K562 (cell line): Measurements from ENCODE around the gene RASSF1. TPM values are rescaled to one million over a fixed set of nuclear protein-coding genes. Genes with fewer than 3 reads are reported as not detected.

ENCODE experiments used
- ATAC-seq: fragments of 200-7000 bp; cut with Tn5 transposase; 3 replicates; pipeline ENCODE4 v1.9.1; 2020; ENCODE audit warnings: moderate library complexity
- BruUV-seq: library from RNA; stranded (reverse); fragments of 400-500 nt; replicated peaks from 2 replicates; lab custom pipeline; 2021; lab: Mats Ljungman, UMichigan
- CTCF ChIA-PET: fragments of 300-600 bp; formaldehyde crosslinking; extraction: SDS; loops from one replicate; lab custom pipeline; 2021; ENCODE audit warnings: low intra/inter-chr PET ratio; lab: Yijun Ruan, JAX
- POLR2A ChIA-PET: fragments of 300-600, 350-650 bp; sonication (Branson Sonifier 250); formaldehyde crosslinking; extraction: SDS; loops from one replicate; lab custom pipeline; 2021; ENCODE audit warnings: antibody characterized with exemption, inconsistent platforms; lab: Yijun Ruan, JAX
- DNase-seq, 4 experiments: peaks; one replicate each; pipeline versions ENCODE4 v3.0.0 to v3.0.0-alpha.2; 2011 to 2018; ENCODE audit warnings: low spot score in 3 of 4, mixed read lengths in 3 of 4; ENCODE audit errors: extremely low read depth in 1 of 4
- FAIRE-seq: peaks from 2 replicates; lab custom pipeline; 2011; peaks lifted over from hg19 to GRCh38; lab: Jason Lieb, UNC
- H2AFZ ChIP-seq: 2 replicates; pipeline ENCODE4 v1.6.0; 2011; ENCODE audit warnings: low read depth, low read length, control low read depth, inconsistent platforms
- H3K27ac ChIP-seq: fragments of 200-600 bp; 3 replicates; pipeline ENCODE4 v1.8.0; 2011; ENCODE audit warnings: low read depth, mild to moderate bottlenecking, control low read depth, inconsistent platforms, low read length, moderate library complexity, mixed read lengths; ENCODE audit errors: extremely low read depth
- H3K27me3 ChIP-seq, 2 experiments: fragments of 300-600 bp in 1 of 2; 2 replicates in 1 of 2; 3 replicates in 1 of 2; pipeline versions ENCODE4 v1.6.0 to v1.8.0; 2011; ENCODE audit warnings: inconsistent platforms in 2 of 2, low read length in 2 of 2, mild to moderate bottlenecking in 1 of 2, mixed read lengths in 1 of 2, moderate library complexity in 1 of 2; ENCODE audit not compliant: control insufficient read depth in 2 of 2, insufficient read depth in 2 of 2
- H3K36me3 ChIP-seq: fragments of 300-600 bp; 3 replicates; pipeline ENCODE4 v1.8.0; 2011; ENCODE audit warnings: mild to moderate bottlenecking, low read length, inconsistent platforms; ENCODE audit not compliant: control insufficient read depth, insufficient read depth
- H3K4me1 ChIP-seq, 2 experiments: fragments of 200-600 bp in 1 of 2; replicated peaks in 1 of 2; 2 replicates in 1 of 2; 3 replicates in 1 of 2; pipeline versions ENCODE4 v1.5.1 to v1.8.0; 2011; ENCODE audit warnings: inconsistent platforms in 2 of 2, low read length in 2 of 2, mild to moderate bottlenecking in 1 of 2, mixed read lengths in 1 of 2, moderate library complexity in 1 of 2; ENCODE audit not compliant: control insufficient read depth in 2 of 2, insufficient read depth in 2 of 2
- H3K4me2 ChIP-seq: 2 replicates; pipeline ENCODE4 v1.6.1; 2011; ENCODE audit warnings: low read length, control low read depth, inconsistent platforms, mixed read lengths; ENCODE audit not compliant: insufficient read depth
- H3K4me3 ChIP-seq: fragments of 200-600 bp; sonication (generic), shearing (Covaris generic); 2 replicates; pipeline ENCODE4 v1.5.1; 2016; ENCODE audit warnings: control low read depth, inconsistent platforms
- H3K79me2 ChIP-seq: fragments of 200-600 bp; 3 replicates; pipeline ENCODE4 v1.8.0; 2011; ENCODE audit warnings: low read length, inconsistent platforms; ENCODE audit not compliant: control insufficient read depth, insufficient read depth
- H3K9ac ChIP-seq, 2 experiments: 2 replicates each; pipeline versions ENCODE4 v1.6.0 to v1.6.1; 2011; ENCODE audit warnings: low read depth in 2 of 2, low read length in 2 of 2, control low read depth in 1 of 2, inconsistent platforms in 1 of 2, mild to moderate bottlenecking in 1 of 2, mixed read lengths in 1 of 2; ENCODE audit not compliant: insufficient read depth in 1 of 2
- H3K9me1 ChIP-seq: one replicate; pipeline ENCODE4 v1.6.0; 2011; ENCODE audit warnings: inconsistent platforms, mild to moderate bottlenecking, low read length, moderate library complexity; ENCODE audit not compliant: control insufficient read depth, insufficient read depth
- H3K9me3 ChIP-seq: replicated peaks from 2 replicates; pipeline ENCODE4 v1.5.1; 2011; ENCODE audit warnings: low read depth, low read length, inconsistent platforms; ENCODE audit not compliant: control insufficient read depth, insufficient read depth
- H4K20me1 ChIP-seq: replicated peaks from 2 replicates; pipeline ENCODE4 v1.6.1; 2011; ENCODE audit warnings: low read length, inconsistent platforms, mixed read lengths; ENCODE audit not compliant: control insufficient read depth, insufficient read depth
- CBX1 ChIP-seq: sonication (generic); IDR thresholded peaks from 2 replicates; pipeline ENCODE4 v1.6.1; 2016; ENCODE audit warnings: antibody characterized with exemption, low read depth, mild to moderate bottlenecking
- CHD1 ChIP-seq: fragments of 200-600 bp; sonication (generic); IDR thresholded peaks from one replicate; pipeline ENCODE4 v1.6.1; 2012; ENCODE audit warnings: mild to moderate bottlenecking, moderate library complexity, low read length, inconsistent platforms
- STAG1 ChIP-seq: sonication (generic); formaldehyde crosslinking; IDR thresholded peaks from 2 replicates; pipeline ENCODE4 v1.5.0; 2020; ENCODE audit warnings: missing genetic modification reagents, borderline replicate concordance
- XRCC4 ChIP-seq: IDR thresholded peaks from one replicate; pipeline ENCODE4 v1.6.1; 2011; ENCODE audit not compliant: insufficient read depth, insufficient read length; ENCODE audit errors: extremely low read depth
- ZBTB1 ChIP-seq: sonication (generic); formaldehyde crosslinking; IDR thresholded peaks from 2 replicates; pipeline ENCODE4 v1.8.1; 2023; ENCODE audit warnings: missing genetic modification reagents, low read depth, mild to moderate bottlenecking, borderline replicate concordance
- ZBTB7A ChIP-seq: IDR thresholded peaks from 2 replicates; pipeline ENCODE4 v1.6.1; 2011; ENCODE audit warnings: low read depth, mild to moderate bottlenecking, low read length, moderate library complexity, borderline replicate concordance; ENCODE audit not compliant: control insufficient read depth
- ZFP1 ChIP-seq: fragments of 450-650 bp; formaldehyde crosslinking; IDR thresholded peaks from 2 replicates; pipeline ENCODE4 v1.4.0; 2020; ENCODE audit warnings: mild to moderate bottlenecking, mixed read lengths
- WGBS: fragments of 100-300 bp; shearing (Covaris generic); methylation state at CpG from one replicate; pipeline ENCODE4 v1.1.6; 2016; ENCODE audit warnings: low coverage, mixed read lengths; ENCODE audit not compliant: insufficient coverage; ENCODE audit errors: missing lambda C conversion rate; 5-methylcytosine and 5-hydroxymethylcytosine counted together
- in situ Hi-C: fragments of 300-500 bp; cut with MboI; formaldehyde crosslinking; loops from 4 replicates; pipeline ENCODE4 v1.15.0; 2018; ENCODE audit warnings: inconsistent platforms, mixed read lengths
- intact Hi-C: fragments of 100-400 bp; cut with micrococcal nuclease; formaldehyde crosslinking; loops from 2 replicates; pipeline ENCODE4 v1.14.2; 2022
- polyA plus RNA-seq, 8 experiments: library from polyadenylated mRNA; depleted of rRNA in 4 of 8; stranded (reverse) in 5 of 8; unstranded in 3 of 8; fragments of >200 nt; fragmentation: Nextera tagmentation in 2 of 8; fragmentation: Illumina TruSeq in 1 of 8; extraction: Ambion mirVana in 2 of 8; extraction: Trizol in 1 of 8; gene quantifications; 2 replicates each; pipeline versions ENCODE4 v1.2.1 to v1.2.3, GENCODE V29; 2011 to 2014; ENCODE audit warnings: inconsistent platforms in 1 of 8, missing spikeins in 1 of 8
- total RNA-seq, 7 experiments: library from RNA; depleted of rRNA in 6 of 7; stranded (reverse); fragments of >200 nt in 6 of 7; fragmentation: Illumina TruSeq in 2 of 7; extraction: Trizol in 2 of 7; gene quantifications; 2 replicates each; pipeline versions ENCODE4 v1.2.1 to v1.2.3, GENCODE V29; 2011 to 2021; ENCODE audit warnings: low replicate concordance in 1 of 7
- TF ChIP-seq, protein P1 (sequence below), 2 experiments: IDR thresholded peaks; 2 replicates each; pipeline ENCODE4 v1.6.1; 2011; ENCODE audit warnings: borderline replicate concordance in 1 of 2, control low read depth in 1 of 2, low read depth in 1 of 2, low read length in 1 of 2, mild to moderate bottlenecking in 1 of 2, mixed read lengths in 1 of 2, moderate library complexity in 1 of 2; ENCODE audit not compliant: insufficient read depth in 1 of 2, insufficient read length in 1 of 2, poor library complexity in 1 of 2, severe bottlenecking in 1 of 2; ENCODE audit errors: extremely low read depth in 1 of 2
- TF ChIP-seq, protein P2 (sequence below): fragments of 250-450 bp; sonication (Bioruptor Pico); IDR thresholded peaks from 2 replicates; pipeline ENCODE4 v1.8.0; 2022; ENCODE audit warnings: inconsistent platforms, mild to moderate bottlenecking, moderate library complexity, borderline replicate concordance

RASSF1 gene
- total and polyA plus RNA-seq, 9 of the 15 experiments (the other 6 are each of a cell fraction or from before 2014, with no cell fraction given) = 3.6 to 57.1 (median 24.6) TPM

DNA sequence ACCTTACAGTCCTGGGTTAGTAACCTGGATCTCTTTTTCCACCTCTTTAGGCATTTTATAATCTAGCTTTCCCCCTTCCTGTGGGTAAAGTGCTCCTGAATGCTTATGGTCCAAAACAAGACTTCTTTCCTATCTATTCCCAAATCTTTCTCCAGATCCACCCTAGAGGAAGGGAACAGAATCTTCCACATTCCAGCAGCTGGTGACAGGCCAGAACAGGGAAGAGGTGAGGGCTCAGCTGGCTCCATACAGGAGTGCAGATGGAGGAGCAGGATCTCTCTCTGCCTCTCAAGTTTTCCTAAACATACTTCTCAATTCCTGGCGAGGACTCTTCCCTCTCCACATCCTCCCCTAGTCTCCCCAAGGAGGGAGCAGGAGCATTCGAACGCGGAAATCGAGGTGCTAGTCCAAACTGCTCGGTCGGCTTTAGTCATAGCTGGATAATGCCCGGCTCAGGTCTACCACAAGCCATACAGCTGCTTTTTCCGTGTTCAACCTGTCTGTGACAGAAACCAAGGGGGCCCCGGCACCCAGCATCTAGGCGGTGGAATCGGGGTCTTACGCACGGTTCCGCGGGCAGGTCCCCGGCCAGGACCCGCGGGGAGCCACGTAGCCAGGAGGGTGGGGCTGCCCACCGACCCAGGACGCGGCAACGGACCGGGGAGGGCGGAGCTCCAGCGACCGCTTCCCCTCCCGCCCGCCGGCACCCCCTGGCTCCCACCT, 4.0 kb downstream of the RASSF1 start:
- no peak for FAIRE-seq

More for the DNA sequence above, 4.0 kb downstream of the RASSF1 start:
- intact Hi-C loops = no loop called here
- 0% methylated on average over 7 of the region's 31 CpGs for WGBS
- H3K79me2 ChIP-seq = peaks cover 85% of the 10 kb centered on the region
- 0 out of 2 replicates have a peak overlapping the region, but pooled peaks have one; percentile 11 for H2AFZ ChIP-seq
- H3K4me3 ChIP-seq = peak overlapping the region; percentile 96
- peaks cover 27 to 40% of the 10 kb centered on the region in 2 experiments; a peak in 4 of 5 replicates for H3K4me1 ChIP-seq
- BruUV-seq = TSS peak; percentile 41
- peak overlapping the region; percentile 95 for H3K4me2 ChIP-seq
- peaks cover 14% of the 10 kb centered on the region for H4K20me1 ChIP-seq
- no peaks in the 10 kb centered on the region for H3K27me3 ChIP-seq
- peaks cover 4% of the 10 kb centered on the region for H3K9me1 ChIP-seq
- ATAC-seq (peak; percentile 35), DNase-seq (peak in 2 of 4 experiments; percentile 66 to 68)
- in situ Hi-C loops = no loop called here
- POLR2A ChIA-PET = interaction anchor here (0.6 to 2.5 kb wide), 23 partner anchors 9 to 936 kb away, joined by 3 to 31 read pairs (median 3); partner anchors contain the start of genes CYB561D2, HYAL1, NPRL2 and TUSC2
- H3K36me3 ChIP-seq = peaks cover 46% of the 10 kb centered on the region; the same call in 2 of the 3 replicates
- CTCF ChIA-PET = no interaction called here
- H3K9ac ChIP-seq = peak overlapping the region; percentile 98 to 99
- no peaks in the 10 kb centered on the region for H3K9me3 ChIP-seq
- peak overlapping the region; percentile 99 for H3K27ac ChIP-seq
- TF ChIP-seq ZFP1 (CRISPR knock-in tag) (no peak), ZBTB1 (CRISPR knock-in tag) (0 out of 2 replicates have a peak, but pooled peaks have one; percentile 15), XRCC4 (no peak), ZBTB7A (peak; percentile 41; the same call in 1 of the 2 replicates), STAG1 (CRISPR knock-in tag) (0 out of 2 replicates have a peak, but pooled peaks have one; percentile 43), CHD1 (peak; percentile 68), CBX1 (0 out of 2 replicates have a peak, but pooled peaks have one; percentile 13)
- TF ChIP-seq, protein P1, sequence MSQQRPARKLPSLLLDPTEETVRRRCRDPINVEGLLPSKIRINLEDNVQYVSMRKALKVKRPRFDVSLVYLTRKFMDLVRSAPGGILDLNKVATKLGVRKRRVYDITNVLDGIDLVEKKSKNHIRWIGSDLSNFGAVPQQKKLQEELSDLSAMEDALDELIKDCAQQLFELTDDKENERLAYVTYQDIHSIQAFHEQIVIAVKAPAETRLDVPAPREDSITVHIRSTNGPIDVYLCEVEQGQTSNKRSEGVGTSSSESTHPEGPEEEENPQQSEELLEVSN (IDR thresholded peaks at IDR 0.05; ENCODE audit: borderline replicate concordance in 1 of 2, extremely low read depth in 1 of 2, insufficient read depth in 1 of 2, insufficient read length in 1 of 2, low read depth in 1 of 2, low read length in 1 of 2, poor library complexity in 1 of 2, severe bottlenecking in 1 of 2) = peak in 1 of 2 experiments; percentile 74
- TF ChIP-seq, protein P2, sequence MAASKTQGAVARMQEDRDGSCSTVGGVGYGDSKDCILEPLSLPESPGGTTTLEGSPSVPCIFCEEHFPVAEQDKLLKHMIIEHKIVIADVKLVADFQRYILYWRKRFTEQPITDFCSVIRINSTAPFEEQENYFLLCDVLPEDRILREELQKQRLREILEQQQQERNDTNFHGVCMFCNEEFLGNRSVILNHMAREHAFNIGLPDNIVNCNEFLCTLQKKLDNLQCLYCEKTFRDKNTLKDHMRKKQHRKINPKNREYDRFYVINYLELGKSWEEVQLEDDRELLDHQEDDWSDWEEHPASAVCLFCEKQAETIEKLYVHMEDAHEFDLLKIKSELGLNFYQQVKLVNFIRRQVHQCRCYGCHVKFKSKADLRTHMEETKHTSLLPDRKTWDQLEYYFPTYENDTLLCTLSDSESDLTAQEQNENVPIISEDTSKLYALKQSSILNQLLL (CRISPR knock-in tag) = no peak
